GM12873 (cell line): ENCODE data around the gene ADGRB3.

Experiments
- CTCF ChIP-seq: IDR thresholded peaks from 2 replicates; pipeline ENCODE4 v1.5.1; 2012; ENCODE audit warnings: low read depth, mild to moderate bottlenecking, moderate library complexity, low read length, control low read depth; ENCODE audit not compliant: insufficient read depth; ENCODE audit errors: missing control alignments

ADGRB3 gene

GRCh38 chr6:69379518-69379917, 744.4 kb downstream of the ADGRB3 start:
- TF ChIP-seq CTCF, result no peak

DNA sequence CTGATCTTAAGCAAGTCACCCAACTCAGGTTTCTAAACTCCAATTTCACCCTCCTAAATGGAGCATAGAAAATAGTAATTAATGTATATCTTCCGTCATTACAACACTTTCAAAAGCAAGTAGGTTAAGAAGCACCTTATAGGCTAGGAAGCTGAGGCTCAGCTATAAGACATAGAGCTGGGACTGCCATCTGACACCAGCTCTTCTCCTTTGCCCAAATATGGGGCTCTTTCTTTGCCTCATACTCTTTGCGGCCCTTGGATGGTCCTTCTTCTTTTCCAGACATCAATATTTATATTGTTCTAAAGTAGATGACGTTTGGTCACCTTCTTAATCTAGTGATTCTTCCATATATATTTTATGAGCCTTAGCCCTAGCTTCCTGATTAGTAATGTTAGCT, 748.5 kb downstream of the ADGRB3 start:
- no peak for TF ChIP-seq CTCF

- no peak for TF ChIP-seq CTCF
Observed at GRCh38 chr6:69386426-69386825, 751.3 kb downstream of the ADGRB3 start.

GRCh38 chr6:69390125-69390524, 755.0 kb downstream of the ADGRB3 start:
- no peak for TF ChIP-seq CTCF

DNA sequence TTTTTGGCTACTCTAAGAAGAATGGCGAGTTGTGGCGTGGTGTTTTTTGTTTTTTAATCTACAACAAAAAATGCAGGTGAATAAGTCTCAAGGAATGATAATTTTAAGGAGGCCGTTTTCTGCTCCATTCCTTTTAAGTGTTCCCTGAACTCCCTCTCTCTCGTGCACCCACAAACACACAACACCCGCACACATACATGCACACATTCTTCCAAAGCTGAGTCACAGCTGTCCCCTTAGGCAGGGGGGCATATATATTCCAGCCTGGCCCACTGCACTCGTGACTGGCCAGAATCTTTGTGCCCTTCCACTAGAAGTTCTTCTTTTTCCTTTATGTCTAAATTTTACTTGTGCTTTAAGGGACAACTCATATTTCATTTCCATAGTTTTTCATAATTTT, 756.0 kb downstream of the ADGRB3 start:
- no peak for TF ChIP-seq CTCF

GRCh38 chr6:69392745-69393144, 757.7 kb downstream of the ADGRB3 start:
- no peak for TF ChIP-seq CTCF

DNA sequence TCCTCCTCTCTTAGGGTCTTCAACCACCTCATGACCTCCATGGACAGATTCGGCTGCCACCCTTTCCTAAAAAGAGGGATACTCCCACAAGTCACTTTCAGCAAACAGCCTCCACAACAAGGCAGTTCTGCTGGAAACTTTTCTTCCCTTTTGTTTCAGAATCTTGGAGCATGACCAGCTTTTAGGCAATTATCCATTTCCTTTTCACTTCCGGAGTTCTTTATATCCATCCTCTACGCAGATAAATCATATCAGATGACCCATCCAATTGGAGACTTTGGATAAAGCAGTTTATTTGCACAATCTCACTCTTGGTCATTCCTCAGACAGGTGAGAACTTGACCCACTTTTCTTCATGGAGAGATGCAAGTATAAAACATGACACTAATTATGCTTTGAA, 763.2 kb downstream of the ADGRB3 start:
- no peak for TF ChIP-seq CTCF
